ENCODE results near the gene FBF1. TPM values are rescaled to one million over a fixed set of nuclear protein-coding genes. Genes with fewer than 3 reads are reported as not detected.

Gene FBF1
- total RNA-seq, 1 donor from 2014 or later: 15.1 TPM

DNA sequence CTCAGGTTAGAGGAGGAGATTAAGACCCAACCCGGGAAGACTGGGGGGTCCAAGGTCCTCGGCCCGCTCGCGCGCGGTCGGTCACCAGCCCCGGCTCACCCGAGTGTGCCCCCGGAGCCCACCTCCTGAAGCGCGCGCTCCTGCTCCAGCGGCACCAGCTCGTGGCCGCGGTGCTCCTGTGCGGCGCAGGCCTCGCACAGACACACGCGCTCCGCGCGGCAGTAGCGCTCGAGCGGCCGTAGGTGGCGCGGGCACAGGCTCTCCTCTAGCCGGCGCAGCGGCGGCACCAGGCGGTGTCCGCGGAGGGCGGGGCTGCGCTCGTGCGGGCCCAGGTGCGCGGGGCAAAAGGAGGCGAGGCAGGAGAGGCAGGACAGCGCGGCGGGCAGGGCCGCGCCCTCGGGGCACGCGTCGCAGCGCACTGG is 63.1 kb downstream of the FBF1 start:
- Mint-ChIP-seq H3K27me3 (peaks cover 8% of the 10 kb centered on the region), H3K4me3 (peak overlapping the region; percentile 82), H3K36me3 (ENCODE audit: low read depth) (no peaks in the 10 kb centered on the region), H3K9me3 (no peaks in the 10 kb centered on the region), H3K4me1 (peaks cover 28% of the 10 kb centered on the region), H3K27ac (peak overlapping the region; percentile 79)
- ATAC-seq (ENCODE audit: low read depth) (peak; percentile 83), DNase-seq (peak; percentile 73)
- intact Hi-C loops (cut with micrococcal nuclease): loop anchor here (1.0 to 5.0 kb wide), 4 partner anchors 13 to 35 kb away; partner anchors contain the start of genes MRPL38, TRIM65 and UNC13D
- POLR2A ChIA-PET: interaction anchor here (0.5 to 7.1 kb wide), 12 partner anchors 13 to 361 kb away, joined by 3 to 129 read pairs (median 4); partner anchors contain the start of genes TRIM65, TSEN54, UNC13D and UNK
- CTCF ChIA-PET: interaction anchor here (0.6 to 4.4 kb wide), 9 partner anchors 17 to 136 kb away, joined by 3 to 34 read pairs (median 4); partner anchors contain the start of genes MRPL38 and WBP2
- TF ChIP-seq, protein P1, sequence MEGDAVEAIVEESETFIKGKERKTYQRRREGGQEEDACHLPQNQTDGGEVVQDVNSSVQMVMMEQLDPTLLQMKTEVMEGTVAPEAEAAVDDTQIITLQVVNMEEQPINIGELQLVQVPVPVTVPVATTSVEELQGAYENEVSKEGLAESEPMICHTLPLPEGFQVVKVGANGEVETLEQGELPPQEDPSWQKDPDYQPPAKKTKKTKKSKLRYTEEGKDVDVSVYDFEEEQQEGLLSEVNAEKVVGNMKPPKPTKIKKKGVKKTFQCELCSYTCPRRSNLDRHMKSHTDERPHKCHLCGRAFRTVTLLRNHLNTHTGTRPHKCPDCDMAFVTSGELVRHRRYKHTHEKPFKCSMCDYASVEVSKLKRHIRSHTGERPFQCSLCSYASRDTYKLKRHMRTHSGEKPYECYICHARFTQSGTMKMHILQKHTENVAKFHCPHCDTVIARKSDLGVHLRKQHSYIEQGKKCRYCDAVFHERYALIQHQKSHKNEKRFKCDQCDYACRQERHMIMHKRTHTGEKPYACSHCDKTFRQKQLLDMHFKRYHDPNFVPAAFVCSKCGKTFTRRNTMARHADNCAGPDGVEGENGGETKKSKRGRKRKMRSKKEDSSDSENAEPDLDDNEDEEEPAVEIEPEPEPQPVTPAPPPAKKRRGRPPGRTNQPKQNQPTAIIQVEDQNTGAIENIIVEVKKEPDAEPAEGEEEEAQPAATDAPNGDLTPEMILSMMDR (IDR thresholded peaks at IDR 0.05): no peak

DNA sequence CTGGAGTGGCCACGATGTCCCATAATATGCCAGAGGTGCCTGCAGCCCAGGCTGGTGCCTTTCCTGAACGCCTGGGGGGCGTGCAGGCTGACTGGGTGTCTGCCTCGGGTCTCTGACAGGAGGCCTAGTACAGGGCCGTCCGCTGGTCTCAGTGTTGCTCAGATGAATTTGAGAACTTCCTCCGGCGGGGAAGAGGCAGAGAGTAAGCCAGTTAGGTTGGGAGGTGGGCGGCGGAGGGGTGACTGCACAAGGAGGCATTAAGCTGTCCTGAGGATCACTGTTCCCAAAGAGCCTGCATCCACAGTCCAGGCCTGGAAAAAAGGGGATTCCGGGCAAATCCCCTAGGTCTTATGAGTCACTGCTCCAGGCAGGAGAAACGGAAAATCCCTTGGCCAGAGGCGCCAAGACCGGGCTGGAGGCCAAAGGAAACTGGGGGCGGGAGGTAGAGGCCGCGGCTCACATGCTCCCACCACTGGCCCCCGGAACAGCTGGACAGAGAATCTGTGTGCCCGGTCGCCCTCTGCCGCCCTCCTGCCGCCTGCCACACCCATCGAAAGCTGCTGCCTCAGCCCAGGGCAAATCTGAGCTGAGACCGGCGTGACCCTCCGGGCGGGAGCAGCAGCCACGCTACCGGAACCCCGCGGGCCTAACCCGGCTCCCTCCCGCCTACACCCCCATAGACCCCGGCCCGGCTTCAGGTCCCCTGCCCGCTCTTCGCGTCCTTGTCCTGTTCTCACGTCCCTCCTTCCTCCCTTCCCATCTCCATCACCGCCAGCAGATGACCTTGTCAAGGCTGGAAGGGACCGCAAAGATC is 63.7 kb downstream of the FBF1 start:
- peak overlapping the region; percentile 79 for H3K27ac Mint-ChIP-seq
- peak; percentile 19 for ATAC-seq (ENCODE audit: low read depth)
- ChIA-PET POLR2A (interaction anchor here (0.5 to 7.1 kb wide), 12 partner anchors 13 to 361 kb away, joined by 3 to 129 read pairs (median 4); partner anchors contain the start of genes TRIM65, TSEN54, UNC13D and UNK), CTCF (interaction anchor here (0.6 to 4.4 kb wide), 10 partner anchors 16 to 137 kb away, joined by 3 to 34 read pairs (median 4); partner anchors contain the start of genes MRPL38, TRIM65 and WBP2)
- TF ChIP-seq, protein P1 (IDR thresholded peaks at IDR 0.05): no peak
- peaks cover 28% of the 10 kb centered on the region for H3K4me1 Mint-ChIP-seq
- intact Hi-C loops (cut with micrococcal nuclease): loop anchor here (1.0 to 5.0 kb wide), 5 partner anchors 13 to 35 kb away; partner anchors contain the start of genes MRPL38, TRIM65, UNC13D and WBP2
- peaks cover 8% of the 10 kb centered on the region for H3K27me3 Mint-ChIP-seq
- no peak for DNase-seq
- no peaks in the 10 kb centered on the region for H3K36me3 Mint-ChIP-seq (ENCODE audit: low read depth)
- H3K9me3 Mint-ChIP-seq: no peaks in the 10 kb centered on the region
- peak overlapping the region; percentile 82 for H3K4me3 Mint-ChIP-seq

DNA sequence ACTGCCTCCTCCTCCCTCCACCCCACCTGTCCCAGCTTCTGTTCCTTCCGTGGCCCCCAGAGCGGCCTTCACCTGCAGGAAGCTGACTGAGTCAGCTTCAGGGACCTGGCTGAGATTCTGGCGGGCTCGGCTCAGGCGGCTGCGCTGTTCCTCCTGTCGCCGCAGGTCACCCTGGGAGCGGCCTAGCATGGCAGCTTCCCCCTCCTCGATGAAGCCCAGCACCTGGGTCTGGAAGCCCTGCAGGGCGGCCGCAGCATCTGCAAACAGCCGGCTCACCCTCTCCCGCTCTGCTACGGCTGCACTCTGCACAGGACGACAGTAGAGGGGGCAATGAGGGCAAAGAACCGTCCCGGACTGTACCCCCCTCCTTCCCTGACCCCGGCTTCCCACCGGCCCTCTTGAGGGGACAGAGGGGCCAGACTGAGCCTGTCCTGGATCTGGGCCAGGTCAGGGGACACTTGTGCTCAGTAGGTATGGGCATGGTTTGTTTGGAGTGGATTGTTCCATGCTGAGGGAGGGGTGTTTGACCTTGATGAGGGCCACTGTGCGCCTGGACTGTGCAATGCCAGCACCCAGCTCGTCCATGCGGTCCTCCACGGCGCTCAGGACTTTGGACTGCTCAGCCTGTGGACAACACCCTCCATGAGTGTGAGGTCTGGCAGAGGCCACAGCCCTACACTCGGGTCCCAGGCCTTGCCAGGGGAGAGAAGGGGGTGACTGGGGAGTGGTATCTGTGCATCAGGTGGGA is 64.5 kb downstream of the FBF1 start:
- POLR2A ChIA-PET: interaction anchor here (0.6 to 7.1 kb wide), 11 partner anchors 12 to 122 kb away, joined by 3 to 129 read pairs (median 4); partner anchors contain the start of genes TRIM65, UNC13D and WBP2
- CTCF ChIA-PET: interaction anchor here (0.7 to 4.4 kb wide), 9 partner anchors 11 to 123 kb away, joined by 3 to 34 read pairs (median 4); partner anchors contain the start of genes GALK1, TRIM65 and WBP2
- Mint-ChIP-seq H3K4me3 (peak overlapping the region; percentile 82), H3K36me3 (ENCODE audit: low read depth) (no peaks in the 10 kb centered on the region), H3K27ac (peak overlapping the region; percentile 79), H3K4me1 (peaks cover 28% of the 10 kb centered on the region), H3K9me3 (no peaks in the 10 kb centered on the region), H3K27me3 (peaks cover 8% of the 10 kb centered on the region)
- peak; percentile 60 for ATAC-seq (ENCODE audit: low read depth)
- intact Hi-C loops (cut with micrococcal nuclease): loop anchor here (1.0 to 5.0 kb wide), 3 partner anchors 21 to 34 kb away; partner anchors contain the start of genes MRPL38, UNC13D and WBP2
- DNase-seq: peak; percentile 50
- TF ChIP-seq, protein P1 (IDR thresholded peaks at IDR 0.05): no peak

DNA sequence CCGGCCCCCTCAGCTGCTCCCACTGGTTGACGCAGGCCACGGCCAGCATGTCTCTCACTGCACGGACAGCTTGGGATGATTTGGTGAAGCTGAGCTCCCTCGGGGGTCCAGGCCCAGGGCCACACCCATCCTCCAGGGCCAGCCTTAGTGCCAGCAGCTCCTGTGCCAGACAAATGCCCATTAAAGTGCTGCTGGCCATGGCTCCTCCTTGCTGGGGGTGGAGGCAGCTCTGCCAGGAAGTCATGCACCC is 65.0 kb downstream of the FBF1 start:
- Mint-ChIP-seq H3K27me3 (peaks cover 8% of the 10 kb centered on the region), H3K4me1 (peaks cover 28% of the 10 kb centered on the region), H3K27ac (peak overlapping the region; percentile 79), H3K36me3 (ENCODE audit: low read depth) (no peaks in the 10 kb centered on the region), H3K4me3 (peak overlapping the region; percentile 82), H3K9me3 (no peaks in the 10 kb centered on the region)
- ChIA-PET POLR2A (interaction anchor here (0.6 to 7.1 kb wide), 11 partner anchors 11 to 122 kb away, joined by 3 to 129 read pairs (median 4); partner anchors contain the start of genes TRIM65, UNC13D and WBP2), CTCF (interaction anchor here (0.7 to 4.4 kb wide), 8 partner anchors 11 to 122 kb away, joined by 3 to 34 read pairs (median 4); partner anchors contain the start of genes GALK1, TRIM65 and WBP2)
- ATAC-seq (ENCODE audit: low read depth): no peak
- intact Hi-C loops (cut with micrococcal nuclease): loop anchor here (1.0 to 5.0 kb wide), 3 partner anchors 21 to 34 kb away; partner anchors contain the start of genes MRPL38, UNC13D and WBP2
- TF ChIP-seq, protein P1 (IDR thresholded peaks at IDR 0.05): no peak
- DNase-seq: no peak
